NCI-H69 (cell line): Measurements from ENCODE around the gene EVC2.
"Not testable (repeated sequence)": the region's sequence is repeated elsewhere in the genome, so short reads cannot be mapped to it uniquely, and the experiment has no call there.

Source experiments
- DNase-seq: peaks from one replicate; lab custom pipeline; 2025; lab: John Stamatoyannopoulos, UW

EVC2 gene

DNA sequence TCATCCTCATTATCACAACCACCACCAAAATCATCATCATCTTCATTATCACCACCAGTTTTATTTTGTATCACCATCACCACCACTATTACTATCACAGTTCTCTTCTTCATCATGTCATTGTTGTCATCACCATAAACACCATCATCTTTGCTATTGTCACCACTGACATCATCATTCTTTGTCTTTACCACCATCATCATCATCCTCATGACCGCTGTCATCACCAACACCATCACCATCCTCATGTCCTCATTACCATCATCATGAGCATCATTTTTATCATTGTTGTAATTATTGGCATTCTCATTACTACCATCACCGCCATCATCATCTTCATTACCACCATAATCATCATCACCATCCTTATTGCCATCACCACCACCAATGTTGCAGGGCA lies 34.0 kb upstream of the EVC2 start:
- no peak for DNase-seq

DNA sequence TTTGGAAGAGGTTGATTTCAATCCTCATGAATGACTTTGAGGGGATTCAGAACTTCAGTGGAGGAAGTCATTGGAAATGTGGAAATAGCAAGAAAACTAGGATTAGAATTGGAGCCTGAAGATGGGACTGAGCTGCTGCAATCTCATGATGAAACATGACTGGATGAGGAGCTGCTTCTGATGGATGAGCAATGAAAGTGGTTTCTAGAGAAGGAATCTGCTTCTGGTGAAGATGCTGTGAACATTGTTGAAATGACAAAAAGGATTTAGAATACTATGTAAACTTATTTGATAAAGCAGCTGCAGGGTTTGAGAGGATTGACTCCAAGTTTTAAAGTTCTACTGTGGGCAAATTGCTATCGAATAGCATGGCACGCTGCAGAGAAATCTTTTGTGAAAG lies 29.7 kb upstream of the EVC2 start:
- no peak for DNase-seq

DNA sequence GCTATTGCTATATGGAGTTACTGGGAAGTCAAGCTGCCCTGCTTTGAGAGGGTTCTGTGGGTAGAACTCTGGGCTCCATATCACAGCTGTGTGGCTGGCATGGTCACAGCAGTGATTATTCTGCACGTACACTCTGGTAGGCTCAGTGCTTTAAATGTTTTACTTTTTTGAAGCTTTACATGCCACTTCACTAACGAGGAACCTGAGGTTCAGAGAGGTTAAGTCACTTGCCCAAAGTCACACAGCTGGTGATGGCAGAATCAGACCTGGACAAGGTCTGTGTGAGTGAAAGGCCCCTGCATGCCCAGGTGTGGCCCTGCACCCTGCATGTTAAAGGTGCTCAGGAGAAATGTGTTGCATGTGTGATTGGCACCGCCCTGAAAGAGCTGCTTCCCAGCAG lies 27.1 kb upstream of the EVC2 start:
- DNase-seq: no peak

DNA sequence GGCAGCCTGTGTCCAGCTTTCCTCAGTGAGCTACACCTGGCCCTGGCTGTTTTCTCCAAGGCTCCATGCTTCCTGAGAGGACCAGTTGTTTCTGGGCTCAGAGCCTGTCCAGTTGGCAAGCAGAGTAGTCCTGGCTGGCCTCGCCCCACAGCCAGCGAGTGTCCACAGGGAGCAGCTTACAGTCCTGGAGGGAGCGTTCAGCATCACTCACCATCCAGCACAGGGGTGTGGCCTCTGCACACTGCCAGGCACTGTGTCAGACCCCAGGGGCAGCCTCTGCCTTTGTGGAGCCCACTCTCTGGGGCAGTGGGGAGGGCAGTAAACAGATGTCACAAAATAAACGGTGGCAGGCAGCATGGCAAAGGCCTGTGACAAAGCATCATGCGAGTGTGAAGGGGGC lies 26.5 kb upstream of the EVC2 start:
- DNase-seq: no peak

DNA sequence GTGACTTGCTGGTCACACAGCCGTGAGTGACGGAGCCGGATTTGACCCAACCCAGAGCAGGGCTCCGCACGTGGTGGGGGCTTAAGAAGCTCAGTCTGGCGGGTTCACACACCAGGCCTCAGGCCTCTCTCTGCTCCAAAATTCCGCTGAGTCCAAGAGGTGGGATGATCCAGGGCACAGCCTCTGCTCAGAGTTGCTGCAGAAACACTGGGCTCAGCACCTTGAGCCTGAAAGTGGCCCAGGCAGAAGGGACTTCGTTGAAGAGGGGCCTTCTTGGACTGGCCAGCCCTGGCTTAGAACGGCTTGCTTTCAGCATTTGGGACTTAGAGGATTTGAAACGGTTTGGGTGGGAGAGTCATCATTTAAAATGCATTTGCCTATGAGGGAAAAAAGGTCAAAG lies 23.8 kb upstream of the EVC2 start:
- DNase-seq: no peak

DNA sequence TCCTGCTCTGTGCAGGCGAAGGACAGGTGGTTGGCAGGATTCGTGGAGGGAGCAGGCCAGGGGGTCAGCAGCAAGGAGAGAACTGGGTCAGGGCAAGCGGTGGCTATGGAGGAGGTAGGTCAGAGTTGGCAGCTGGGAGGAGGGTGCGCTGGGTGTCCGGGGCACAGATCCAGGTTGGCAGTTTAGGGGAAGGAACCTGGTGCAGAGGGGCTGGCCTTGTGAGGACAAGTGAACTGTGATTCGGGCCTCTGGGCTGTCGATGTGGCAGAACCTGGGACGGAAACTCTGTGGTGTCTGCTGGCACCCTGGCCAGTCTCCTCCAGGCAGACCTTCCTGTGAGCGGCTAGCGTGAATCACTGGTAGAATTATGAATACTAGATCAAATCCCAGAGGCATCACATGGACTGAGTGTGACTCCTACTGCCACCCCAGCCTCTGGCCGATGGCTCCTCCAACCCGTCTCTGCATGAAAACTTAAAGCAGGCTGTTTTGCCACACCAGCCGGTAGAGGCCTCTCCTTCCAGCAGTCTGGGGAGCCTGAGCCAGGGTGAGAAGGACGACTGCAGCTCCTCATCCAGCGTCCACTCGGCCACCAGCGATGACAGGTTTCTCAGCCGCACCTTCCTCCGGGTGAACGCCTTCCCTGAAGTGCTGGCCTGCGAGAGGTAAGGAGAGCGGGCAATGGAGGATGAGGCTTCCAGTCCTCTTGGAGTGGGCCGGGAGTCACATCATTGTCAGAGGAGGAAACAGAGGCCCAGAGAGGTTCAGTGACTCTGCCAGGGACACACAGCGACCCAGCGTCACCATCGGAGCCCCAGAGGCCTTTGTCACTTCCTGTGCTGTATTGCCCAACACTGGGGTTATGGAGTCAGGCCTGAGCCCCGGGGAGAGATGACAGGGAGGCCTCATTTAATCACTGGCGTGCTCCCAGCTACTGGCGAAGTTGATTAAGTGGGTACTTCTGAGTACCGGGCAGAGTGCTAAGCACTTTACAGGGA lies 22.9 kb upstream of the EVC2 start:
- DNase-seq: no peak

DNA sequence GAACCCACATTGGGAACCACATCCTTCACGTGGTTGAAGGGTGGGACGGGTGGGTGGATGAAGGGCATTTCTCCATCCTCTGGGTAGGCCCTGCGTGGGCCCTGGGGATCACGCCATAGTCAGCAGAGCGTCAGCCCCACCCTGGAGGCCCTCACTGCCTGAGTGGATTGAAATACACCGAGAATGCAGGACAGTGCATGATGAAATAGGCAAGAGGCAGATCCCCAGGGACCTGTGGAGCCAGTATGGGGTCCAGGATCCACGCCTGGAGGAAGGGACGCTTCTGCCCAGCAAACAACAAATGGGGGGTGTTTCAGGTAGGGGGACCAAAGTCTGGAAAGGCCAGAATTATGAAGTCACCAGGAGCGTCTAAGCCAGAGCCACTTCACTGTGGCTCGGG lies 22.1 kb upstream of the EVC2 start:
- DNase-seq: no peak

DNA sequence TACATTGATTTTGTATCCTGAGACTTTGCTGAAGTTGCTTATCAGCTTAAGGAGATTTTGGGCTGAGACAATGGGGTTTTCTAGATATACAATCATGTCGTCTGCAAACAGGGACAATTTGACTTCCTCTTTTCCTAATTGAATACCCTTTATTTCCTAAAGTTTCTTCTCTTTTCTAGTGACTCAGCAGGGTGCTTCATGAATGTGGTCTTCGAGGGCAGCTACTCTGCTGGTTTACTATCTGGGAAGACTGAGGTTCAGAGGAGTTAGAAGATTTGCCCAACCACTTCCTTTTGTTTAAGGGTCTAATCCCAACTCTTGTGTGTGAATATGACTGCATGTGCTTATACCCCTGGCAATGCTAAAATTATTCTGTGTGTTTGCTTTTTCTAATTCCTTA lies 20.1 kb upstream of the EVC2 start:
- DNase-seq: not testable (repeated sequence)

DNA sequence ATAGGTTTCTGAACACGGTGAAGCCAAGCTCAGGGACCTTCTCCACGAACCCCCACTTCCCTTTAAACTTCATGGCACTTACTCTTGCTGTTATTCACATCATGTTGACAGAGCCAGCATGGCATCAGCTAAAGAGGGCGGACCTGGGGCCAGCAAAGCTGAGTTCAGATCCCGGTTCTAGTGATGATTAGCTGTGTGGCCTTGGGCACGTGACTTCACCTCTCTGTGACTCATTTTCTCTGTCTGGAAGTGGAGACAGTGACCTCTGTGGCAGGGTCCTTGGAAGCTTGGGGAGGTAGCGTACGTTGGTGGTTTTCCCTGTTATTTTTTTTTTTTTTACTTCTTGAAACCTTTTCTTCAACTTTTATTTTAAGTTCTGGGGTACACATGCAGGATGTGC lies 16.0 kb upstream of the EVC2 start:
- no peak for DNase-seq

DNA sequence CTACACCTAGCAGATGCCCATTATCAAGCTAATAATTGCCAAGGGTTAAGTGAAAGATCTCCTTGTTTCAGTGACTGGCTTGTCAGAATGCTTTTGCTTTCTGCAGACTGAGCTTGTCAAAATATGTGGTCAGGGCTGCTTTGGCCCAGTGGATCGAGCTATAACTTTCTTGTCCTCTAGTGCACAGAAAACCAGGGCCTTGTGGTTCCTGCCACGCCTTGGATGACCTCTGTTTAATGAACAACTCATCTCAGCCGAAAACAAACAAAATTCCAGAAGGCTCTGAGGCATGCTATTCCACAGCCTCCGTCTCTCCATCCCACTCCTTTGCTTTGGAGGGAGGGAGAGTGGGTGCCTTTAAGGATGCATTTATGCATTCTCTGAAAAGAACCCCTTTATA lies 14.0 kb upstream of the EVC2 start:
- no peak for DNase-seq

DNA sequence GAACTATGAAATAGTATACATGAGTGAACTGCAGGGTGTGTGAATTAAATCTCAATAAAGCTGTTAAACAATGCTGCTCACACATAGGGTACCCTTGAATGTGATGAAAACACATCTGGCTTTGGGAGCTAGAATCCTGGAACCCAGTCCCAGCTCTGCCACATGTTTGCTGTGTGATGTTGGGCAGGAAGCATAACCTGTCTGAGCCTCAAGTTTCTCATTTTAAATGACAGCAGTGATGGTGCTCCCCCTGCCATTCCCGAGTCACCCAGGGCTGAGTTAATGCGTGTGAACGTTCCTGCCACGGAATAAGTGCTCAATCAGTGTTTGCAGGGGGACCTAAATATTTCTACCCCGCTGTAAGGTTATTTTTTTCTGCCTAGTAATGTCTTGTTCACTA lies 13.6 kb upstream of the EVC2 start:
- DNase-seq: no peak

DNA sequence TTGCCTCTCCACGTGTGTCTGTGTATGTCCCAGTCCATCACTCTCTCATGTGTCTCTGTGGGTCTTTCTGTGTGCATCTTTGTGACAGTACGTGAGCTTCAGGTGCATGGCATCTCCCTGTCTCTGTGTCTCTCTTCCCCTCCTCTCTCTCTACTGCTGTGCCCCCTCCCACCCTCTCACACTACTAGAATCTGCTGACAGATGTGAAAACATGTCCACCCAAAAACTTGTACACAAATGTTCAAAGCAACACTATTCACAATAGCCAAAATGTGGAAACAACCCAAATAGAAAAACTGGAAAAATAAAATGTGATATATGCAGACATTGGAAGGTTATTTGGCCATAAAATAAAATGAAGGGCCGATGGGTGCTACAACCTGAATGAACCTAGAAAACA lies 12.6 kb upstream of the EVC2 start:
- DNase-seq: no peak

DNA sequence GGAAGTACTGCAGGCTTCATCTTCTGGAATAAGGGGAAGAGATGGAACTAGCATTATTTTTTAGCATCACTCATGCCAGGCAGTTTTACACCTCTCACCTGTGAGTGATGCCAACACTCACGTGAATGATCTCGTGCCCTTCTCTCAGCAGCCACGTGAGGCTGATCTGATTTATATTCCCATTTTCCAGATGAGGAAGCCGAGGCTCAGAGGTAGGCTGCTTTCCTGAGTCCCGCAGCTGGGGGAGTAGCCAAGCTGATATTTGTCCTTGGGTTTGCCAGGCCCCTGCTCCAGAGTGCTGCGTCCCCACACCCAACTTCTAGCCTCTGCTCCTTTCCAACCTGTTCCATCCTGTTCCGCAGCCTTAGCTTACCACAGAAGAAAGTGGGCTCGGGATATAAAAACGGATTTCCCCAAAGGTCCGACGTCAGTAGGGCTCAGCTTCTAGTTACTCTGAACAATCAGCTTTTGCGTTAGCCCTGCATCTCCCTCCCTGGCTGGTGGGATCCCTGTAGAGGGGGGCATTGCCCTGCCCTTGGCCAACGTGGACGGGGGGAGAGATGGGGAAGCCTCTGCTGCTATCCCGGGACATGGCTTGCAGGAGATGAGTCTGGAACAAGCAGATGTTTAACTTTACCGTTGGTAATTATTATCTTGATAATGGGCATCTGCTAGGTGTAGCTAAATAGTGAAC lies 11.9 kb upstream of the EVC2 start:
- no peak for DNase-seq

DNA sequence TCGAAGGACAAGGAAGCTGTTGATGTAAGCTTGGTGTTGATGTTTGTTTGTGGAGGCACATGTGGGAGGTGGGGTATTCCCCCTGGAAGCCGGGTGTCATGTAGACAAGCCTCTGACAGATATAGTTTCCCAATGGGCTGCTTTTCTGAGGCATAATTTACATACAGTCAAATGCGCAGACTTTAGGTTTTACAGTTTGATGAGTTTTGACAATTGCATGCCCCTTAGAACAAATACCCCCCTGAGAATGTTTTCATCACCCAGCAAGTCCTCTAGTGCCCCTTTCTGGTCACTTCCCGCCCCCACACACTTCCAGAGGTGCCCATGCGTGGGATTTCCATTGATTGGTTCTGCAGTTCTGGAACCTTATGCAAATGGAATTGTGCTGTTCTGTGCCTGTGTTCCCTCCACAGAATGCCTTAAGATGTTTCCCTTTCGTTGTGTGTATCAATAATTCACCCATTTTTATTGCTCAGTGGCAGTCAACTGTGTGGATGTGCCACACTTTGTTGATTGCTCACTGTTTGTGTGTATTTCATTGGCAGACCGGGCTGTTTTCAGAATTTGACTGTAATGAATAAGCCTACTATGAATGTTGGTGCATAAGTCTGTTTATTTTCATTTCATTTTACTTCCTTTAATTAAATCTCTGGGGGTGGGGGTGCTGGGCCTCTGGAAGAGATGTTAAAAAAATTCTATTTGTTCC lies 11.1 kb upstream of the EVC2 start:
- no peak for DNase-seq

DNA sequence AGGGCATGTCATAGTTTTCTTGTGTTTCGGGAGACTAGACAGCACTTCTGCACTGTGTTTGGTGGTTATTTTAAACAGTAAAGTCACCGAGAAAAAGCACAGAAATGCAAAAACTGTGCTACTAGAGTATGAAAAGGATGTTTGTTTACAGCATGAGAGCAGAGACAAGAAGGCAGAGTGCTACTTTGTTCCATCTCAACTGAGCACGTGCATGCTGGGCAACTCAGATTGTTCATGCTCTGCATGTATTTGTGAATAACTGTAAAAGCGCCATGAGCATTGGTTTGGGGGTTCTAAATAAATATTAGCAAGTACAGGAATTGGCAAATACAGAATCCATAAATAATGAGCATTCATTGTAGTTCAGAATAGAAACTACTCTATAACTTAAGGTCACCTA lies 10.1 kb upstream of the EVC2 start:
- no peak for DNase-seq

DNA sequence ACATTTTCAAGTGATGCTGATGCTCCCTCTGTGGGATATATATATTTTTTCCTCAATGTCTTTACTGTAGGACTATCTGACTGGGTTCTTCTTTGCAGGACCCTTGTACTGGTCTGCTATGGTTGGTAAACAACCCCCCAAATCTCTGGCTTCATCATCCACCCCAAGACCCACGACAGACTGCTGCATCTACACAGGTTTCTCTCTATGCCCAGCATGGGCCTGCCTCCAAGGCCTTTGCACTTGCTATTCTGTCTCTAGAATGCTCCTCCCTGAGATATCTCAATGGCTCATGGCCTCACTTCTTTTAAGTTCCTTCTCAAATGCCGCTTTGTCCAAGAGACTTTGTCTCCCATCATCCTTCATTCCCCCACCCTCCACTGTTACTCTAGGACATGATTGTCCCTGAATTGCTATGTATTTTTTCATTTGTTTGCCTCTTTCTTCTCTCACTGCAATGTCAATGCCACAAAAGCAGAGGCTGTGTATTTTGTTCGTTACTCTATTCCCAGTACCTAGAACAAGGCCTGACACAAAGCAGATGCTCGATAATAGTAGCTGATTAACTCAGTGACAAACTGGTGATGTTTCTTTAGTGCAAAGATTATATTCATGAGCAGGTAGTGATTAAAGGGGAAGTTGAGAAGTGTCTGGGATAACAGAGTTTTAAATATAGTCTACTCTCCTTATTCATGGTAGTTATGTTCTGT lies 9.2 kb upstream of the EVC2 start:
- no peak for DNase-seq

DNA sequence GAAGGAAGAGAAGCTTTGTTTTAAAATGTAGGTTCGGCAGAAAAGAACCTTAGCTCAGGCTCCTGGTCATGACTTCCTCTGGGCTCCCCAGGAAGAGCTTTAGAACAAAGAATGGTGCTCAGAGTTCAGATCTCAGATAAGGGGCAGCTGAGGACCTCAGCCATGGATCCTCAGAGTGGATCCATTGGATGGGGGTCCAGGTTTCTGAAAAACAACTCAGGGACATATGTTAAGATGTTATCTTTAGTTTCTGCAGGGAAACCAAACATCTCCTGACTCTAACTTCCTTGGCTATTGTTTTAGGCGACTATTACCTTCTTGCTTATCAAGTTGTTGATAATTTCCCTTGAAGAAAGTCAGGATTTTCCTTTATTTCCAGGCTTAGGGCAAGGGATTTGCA lies 8.0 kb upstream of the EVC2 start:
- DNase-seq: no peak

DNA sequence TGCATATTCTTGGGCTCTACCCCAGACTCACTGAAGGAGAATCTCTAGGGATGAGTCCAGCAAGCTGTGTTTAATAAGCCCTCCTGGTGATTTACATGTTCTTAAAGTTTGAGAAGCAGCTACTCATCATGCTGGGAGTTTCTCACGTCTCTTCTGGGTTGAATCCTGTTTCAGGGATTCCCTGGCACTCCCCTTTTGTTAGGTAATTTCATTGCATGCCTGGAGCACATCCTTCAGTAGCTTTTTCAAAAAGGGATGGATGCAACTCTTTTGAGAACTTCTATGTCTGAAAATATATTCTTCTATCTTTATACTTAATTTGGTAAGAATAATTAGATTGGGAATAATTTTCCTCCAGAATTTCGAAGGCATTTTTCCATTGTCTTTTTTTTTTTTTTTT lies 7.0 kb upstream of the EVC2 start:
- no peak for DNase-seq

DNA sequence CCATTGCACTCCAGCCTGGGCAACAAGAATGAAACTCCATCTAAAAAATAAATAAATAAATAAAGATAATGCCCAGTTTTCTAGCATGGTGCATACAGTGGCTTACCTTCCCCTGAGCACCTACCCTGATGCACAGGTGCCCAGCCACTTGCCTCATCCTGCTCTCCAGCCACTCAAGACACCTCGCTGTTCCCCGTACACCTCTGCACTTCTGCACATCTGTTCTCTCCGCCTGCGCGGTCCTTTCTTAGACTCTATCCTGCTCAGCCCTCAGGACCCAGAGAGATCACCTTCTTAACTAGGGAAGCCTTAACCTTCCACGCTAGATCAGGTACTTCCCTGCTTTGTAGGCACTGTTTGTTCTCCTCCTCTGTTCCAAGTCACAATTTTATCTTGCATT lies 5.5 kb upstream of the EVC2 start:
- no peak for DNase-seq

DNA sequence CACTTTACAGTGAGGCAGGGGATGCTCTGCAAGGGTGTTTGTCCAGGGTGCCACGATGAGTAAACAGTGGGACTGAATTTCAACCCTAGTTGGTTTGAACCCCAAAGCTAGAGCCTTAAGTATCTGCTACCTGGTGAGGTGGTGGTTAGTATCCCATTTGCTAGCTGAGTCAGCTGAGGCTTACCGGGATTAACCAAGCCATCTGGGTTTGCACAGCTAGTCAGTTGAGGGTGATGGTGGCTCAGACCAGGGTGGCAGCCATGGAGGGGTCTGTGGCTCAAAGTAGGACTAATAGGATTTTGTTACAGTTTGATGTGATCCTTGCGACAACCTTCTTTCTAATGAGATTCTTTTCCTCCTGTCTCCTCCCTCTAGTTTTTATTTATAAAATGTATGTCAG lies 4.6 kb upstream of the EVC2 start:
- no peak for DNase-seq

DNA sequence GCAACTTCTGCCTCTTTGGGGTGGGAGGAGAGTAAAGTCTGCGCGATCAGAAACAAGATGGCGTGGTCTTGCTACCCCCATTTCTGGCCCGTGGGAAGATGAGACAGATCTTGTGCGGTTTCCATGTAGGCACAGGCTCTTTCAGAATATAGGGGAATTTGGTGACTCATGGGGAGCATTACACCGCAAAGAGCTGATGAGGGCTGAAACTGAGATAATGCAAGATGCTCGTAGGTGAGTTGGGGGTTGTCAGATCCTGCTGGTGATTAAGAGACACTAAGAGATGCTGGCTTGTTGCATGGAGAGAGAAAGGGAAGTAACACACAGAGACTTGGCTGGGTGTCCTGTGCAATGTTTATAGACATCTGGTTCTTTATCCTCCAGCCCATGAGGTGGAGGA lies 4.2 kb upstream of the EVC2 start:
- DNase-seq: no peak

DNA sequence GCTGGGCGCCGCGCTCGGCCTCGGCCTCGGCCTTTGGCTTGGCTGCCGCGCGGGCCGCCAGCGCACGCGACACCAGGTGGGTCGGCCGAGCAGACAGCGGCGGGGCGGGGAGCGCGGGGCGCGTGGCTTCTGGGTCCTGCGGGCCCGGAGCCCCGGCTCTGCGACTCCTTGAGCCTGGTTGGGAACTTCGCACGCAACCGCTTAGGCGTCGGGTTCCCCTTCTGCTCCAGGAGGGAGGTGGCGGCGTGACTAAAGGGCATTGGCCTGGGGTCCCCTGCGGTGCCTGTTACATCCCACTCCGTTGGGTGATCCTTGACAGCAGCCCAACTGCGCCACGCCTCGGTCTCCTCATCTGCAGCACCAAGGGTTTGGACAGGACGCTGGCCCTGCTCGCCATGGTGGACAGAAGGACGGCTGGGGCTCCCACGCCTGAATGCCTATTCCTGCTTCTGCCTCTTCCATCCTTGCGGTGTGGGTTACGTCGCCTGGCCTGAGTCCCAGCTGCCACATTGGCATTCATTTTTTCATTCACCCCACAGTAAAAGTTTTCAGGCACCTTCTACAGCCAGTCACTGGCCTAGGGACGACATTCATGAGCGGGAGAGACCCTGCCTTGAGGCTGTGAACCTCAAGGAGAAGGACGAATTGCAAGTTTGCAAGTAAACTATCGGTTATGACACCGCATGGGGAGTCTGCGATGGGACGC lies 3.3 kb upstream of the EVC2 start:
- no peak for DNase-seq
